PC-3 (cell line): ENCODE measurements around the gene S100A14. TPM values are rescaled to one million over a fixed set of nuclear protein-coding genes. Genes with fewer than 3 reads are reported as not detected.

Experiments
- ATAC-seq: fragments of 200-7000 bp; cut with Tn5 transposase; 2 replicates; pipeline ENCODE4 v1.9.1; 2020; ENCODE audit warnings: mild to moderate bottlenecking, moderate library complexity
- BruUV-seq: library from RNA; stranded (reverse); fragments of 400-500 nt; replicated peaks from 2 replicates; lab custom pipeline; 2021; lab: Mats Ljungman, UMichigan
- CTCF ChIA-PET: fragments of 300-600 bp; sonication (Branson Sonifier 250); formaldehyde crosslinking; loops from one replicate; lab custom pipeline; 2022; ENCODE audit warnings: antibody characterized with exemption; lab: Charles Lee
- POLR2A ChIA-PET: fragments of 300-600 bp; sonication (Branson Sonifier 250); formaldehyde crosslinking; loops from one replicate; lab custom pipeline; 2022; ENCODE audit warnings: antibody characterized with exemption; ENCODE audit not compliant: unreplicated experiment; lab: Charles Lee
- DNase-seq: peaks from one replicate; pipeline ENCODE4 v3.0.0-alpha.2; 2015
- H2AFZ ChIP-seq: fragments of 300-600 bp; sonication (generic); 2 replicates; pipeline ENCODE4 v1.6.0; 2016; ENCODE audit warnings: antibody characterized with exemption, low read length
- H3F3A ChIP-seq: fragments of 300-600 bp; sonication (generic); one replicate; pipeline ENCODE4 v1.6.0; 2017; ENCODE audit warnings: antibody characterized with exemption, low read length, control low read depth, mild to moderate bottlenecking; ENCODE audit not compliant: unreplicated experiment
- H3K27ac ChIP-seq: fragments of 300-600 bp; sonication (generic); 2 replicates; pipeline ENCODE4 v1.5.1; 2016; ENCODE audit warnings: mild to moderate bottlenecking, low read length
- H3K27me3 ChIP-seq: fragments of 300-600 bp; sonication (generic); 2 replicates; pipeline ENCODE4 v1.6.1; 2016; ENCODE audit warnings: low read length, mixed read lengths
- H3K36me3 ChIP-seq: fragments of 300-600 bp; sonication (generic); 2 replicates; pipeline ENCODE4 v1.6.1; 2016; ENCODE audit warnings: low read depth, mixed run types, low read length, mixed read lengths
- H3K4me1 ChIP-seq: fragments of 300-600 bp; sonication (generic); 2 replicates; pipeline ENCODE4 v1.5.1; 2016; ENCODE audit warnings: low read length; ENCODE audit not compliant: insufficient read depth
- H3K4me2 ChIP-seq: fragments of 300-600 bp; sonication (generic); 2 replicates; pipeline ENCODE4 v1.6.0; 2016; ENCODE audit warnings: low read length
- H3K4me3 ChIP-seq: fragments of 300-600 bp; sonication (generic); 2 replicates; pipeline ENCODE4 v1.5.1; 2016; ENCODE audit warnings: mild to moderate bottlenecking, low read length, mixed read lengths
- H3K79me2 ChIP-seq: fragments of 300-600 bp; sonication (generic); 2 replicates; pipeline ENCODE4 v1.6.1; 2017; ENCODE audit warnings: low read length, mixed read lengths
- H3K9ac ChIP-seq: fragments of 300-600 bp; sonication (generic); 2 replicates; pipeline ENCODE4 v1.6.0; 2016; ENCODE audit warnings: mild to moderate bottlenecking, low read length
- H3K9me2 ChIP-seq: fragments of 300-600 bp; sonication (generic); replicated peaks from 2 replicates; pipeline ENCODE4 v1.6.1; 2016; ENCODE audit warnings: mixed run types, low read length, mixed read lengths
- H3K9me3 ChIP-seq: fragments of 300-600 bp; sonication (generic); 2 replicates; pipeline ENCODE4 v1.6.1; 2016; ENCODE audit warnings: low read length, mixed read lengths
- H4K20me1 ChIP-seq: fragments of 300-600 bp; sonication (generic); 2 replicates; pipeline ENCODE4 v1.6.1; 2016; ENCODE audit warnings: low read length, mixed read lengths
- EZH2 ChIP-seq: fragments of 300-600 bp; sonication (generic); IDR thresholded peaks from one replicate; pipeline ENCODE4 v1.6.1; 2017; ENCODE audit warnings: antibody characterized with exemption, mild to moderate bottlenecking, low read length; ENCODE audit not compliant: unreplicated experiment
- EZH2phosphoT487 ChIP-seq: fragments of 300-600 bp; sonication (generic); IDR thresholded peaks from 2 replicates; pipeline ENCODE4 v1.6.1; 2018; ENCODE audit warnings: mild to moderate bottlenecking, antibody characterized with exemption, low read length, borderline replicate concordance
- intact Hi-C: fragments of 100-400 bp; cut with micrococcal nuclease; formaldehyde crosslinking; loops from 2 replicates; pipeline ENCODE4 v1.9.0; 2023
- total RNA-seq: library from RNA; depleted of rRNA; stranded (reverse); fragments of >200 nt; gene quantifications from 2 replicates; pipeline ENCODE4 v1.2.3, GENCODE V29; 2014
- TF ChIP-seq, protein P1 (sequence below): fragments of 300-600 bp; sonication (generic); conservative IDR thresholded peaks from 2 replicates; pipeline ENCODE4 v1.5.1; 2017; ENCODE audit warnings: antibody characterized with exemption, low read depth, mild to moderate bottlenecking, low read length

S100A14 gene
- total RNA-seq, 1 experiment from 2014 or later = 462 TPM

DNA sequence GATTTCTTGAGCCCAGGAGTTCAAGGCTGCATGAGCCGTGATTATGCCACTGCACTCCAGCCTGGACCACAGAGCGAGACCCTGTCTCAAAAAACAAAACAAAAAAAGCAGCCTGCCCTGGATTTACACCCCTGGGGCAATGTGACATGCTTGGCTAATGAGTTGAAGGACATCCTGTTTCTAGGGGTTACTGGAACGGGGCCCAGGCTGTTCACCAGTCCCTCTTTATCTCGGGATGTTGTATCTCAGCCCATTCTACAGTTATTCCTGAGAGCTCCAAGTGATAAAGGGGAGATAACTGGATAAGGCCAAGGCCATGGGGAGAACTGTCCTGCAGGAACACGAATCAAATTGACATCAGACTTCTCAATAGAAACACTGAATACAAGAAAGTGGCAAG is 28.8 kb downstream of the S100A14 start:
- intact Hi-C loops = no loop called here
- Histone ChIP-seq H3F3A (no peaks in the 10 kb centered on the region), H3K4me1 (peaks cover 10% of the 10 kb centered on the region), H4K20me1 (no peaks in the 10 kb centered on the region), H3K9ac (no peak overlapping the region), H3K79me2 (no peaks in the 10 kb centered on the region), H3K9me2 (no peaks in the 10 kb centered on the region), H3K9me3 (no peaks in the 10 kb centered on the region), H2AFZ (no peak overlapping the region), H3K4me2 (no peak overlapping the region), H3K36me3 (no peaks in the 10 kb centered on the region), H3K4me3 (no peak overlapping the region), H3K27ac (no peak overlapping the region), H3K27me3 (no peaks in the 10 kb centered on the region)
- ChIA-PET CTCF (no interaction called here), POLR2A (no interaction called here)
- DNase-seq = peak; percentile 24
- ATAC-seq = peak; percentile 53; the same call in 1 of the 2 replicates
- TF ChIP-seq, protein P1, sequence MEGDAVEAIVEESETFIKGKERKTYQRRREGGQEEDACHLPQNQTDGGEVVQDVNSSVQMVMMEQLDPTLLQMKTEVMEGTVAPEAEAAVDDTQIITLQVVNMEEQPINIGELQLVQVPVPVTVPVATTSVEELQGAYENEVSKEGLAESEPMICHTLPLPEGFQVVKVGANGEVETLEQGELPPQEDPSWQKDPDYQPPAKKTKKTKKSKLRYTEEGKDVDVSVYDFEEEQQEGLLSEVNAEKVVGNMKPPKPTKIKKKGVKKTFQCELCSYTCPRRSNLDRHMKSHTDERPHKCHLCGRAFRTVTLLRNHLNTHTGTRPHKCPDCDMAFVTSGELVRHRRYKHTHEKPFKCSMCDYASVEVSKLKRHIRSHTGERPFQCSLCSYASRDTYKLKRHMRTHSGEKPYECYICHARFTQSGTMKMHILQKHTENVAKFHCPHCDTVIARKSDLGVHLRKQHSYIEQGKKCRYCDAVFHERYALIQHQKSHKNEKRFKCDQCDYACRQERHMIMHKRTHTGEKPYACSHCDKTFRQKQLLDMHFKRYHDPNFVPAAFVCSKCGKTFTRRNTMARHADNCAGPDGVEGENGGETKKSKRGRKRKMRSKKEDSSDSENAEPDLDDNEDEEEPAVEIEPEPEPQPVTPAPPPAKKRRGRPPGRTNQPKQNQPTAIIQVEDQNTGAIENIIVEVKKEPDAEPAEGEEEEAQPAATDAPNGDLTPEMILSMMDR = no peak
- TF ChIP-seq EZH2 (no peak), EZH2phosphoT487 (no peak)
- BruUV-seq = no TSS peak

DNA sequence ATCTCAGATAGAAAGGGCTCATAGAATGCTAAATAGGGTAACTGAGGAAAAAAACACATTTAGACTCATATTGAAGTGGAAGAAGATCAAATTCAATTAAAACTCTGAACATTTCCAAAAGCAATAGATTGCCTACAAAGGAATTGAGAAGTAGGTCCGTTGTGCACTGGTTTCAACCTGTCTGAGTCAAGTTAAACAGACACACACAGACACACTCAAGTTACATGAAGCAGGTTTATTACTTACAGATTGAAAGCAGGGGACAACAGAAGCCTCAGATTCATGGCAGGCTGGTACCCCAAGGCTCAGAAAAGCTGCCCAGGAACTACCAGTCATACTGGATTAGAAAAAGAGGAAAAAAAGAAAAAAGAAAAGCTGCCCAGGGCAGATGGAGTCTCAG is 29.8 kb downstream of the S100A14 start:
- H3K9me3 ChIP-seq = no peaks in the 10 kb centered on the region
- no peak for DNase-seq
- H3K9ac ChIP-seq = no peak overlapping the region
- H3K36me3 ChIP-seq = no peaks in the 10 kb centered on the region
- H3K9me2 ChIP-seq = no peaks in the 10 kb centered on the region
- no peaks in the 10 kb centered on the region for H4K20me1 ChIP-seq
- H2AFZ ChIP-seq = no peak overlapping the region
- peak; percentile 59 for ATAC-seq
- no peak for TF ChIP-seq EZH2
- TF ChIP-seq, protein P1 = no peak
- no peak for TF ChIP-seq EZH2phosphoT487
- H3K27ac ChIP-seq = no peak overlapping the region
- no peak overlapping the region for H3K4me3 ChIP-seq
- no peaks in the 10 kb centered on the region for H3F3A ChIP-seq
- no TSS peak for BruUV-seq
- POLR2A ChIA-PET = interaction anchor here (0.6 kb wide), 1 partner anchor 18 kb away, joined by 3 read pairs; no protein-coding TSS in a partner anchor
- no peak overlapping the region for H3K4me2 ChIP-seq
- intact Hi-C loops = no loop called here
- no peaks in the 10 kb centered on the region for H3K79me2 ChIP-seq
- H3K4me1 ChIP-seq = peaks cover 10% of the 10 kb centered on the region
- CTCF ChIA-PET = no interaction called here
- no peaks in the 10 kb centered on the region for H3K27me3 ChIP-seq

DNA sequence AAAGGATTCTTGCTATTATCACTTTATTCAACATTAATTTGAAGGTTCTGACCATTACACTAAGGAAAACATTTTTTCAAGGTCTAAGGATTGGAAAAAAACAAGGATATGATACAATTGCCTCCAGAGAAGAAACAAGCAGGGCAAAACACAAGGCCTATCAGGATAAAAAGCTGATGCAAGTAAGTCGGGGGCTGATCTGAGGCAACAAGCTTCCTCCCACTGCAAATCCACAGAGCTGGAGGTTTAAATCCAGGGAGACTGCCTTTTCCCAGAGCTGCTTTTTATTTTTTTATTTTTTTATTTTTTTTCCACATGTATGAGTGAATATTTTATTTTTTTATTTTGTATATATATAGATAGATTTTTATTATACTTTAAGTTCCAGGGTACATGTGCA is 31.1 kb downstream of the S100A14 start:
- CTCF ChIA-PET = no interaction called here
- no TSS peak for BruUV-seq
- Histone ChIP-seq H4K20me1 (no peaks in the 10 kb centered on the region), H3K9me3 (no peaks in the 10 kb centered on the region), H2AFZ (no peak overlapping the region), H3F3A (no peaks in the 10 kb centered on the region), H3K9ac (no peak overlapping the region), H3K36me3 (no peaks in the 10 kb centered on the region), H3K4me2 (no peak overlapping the region), H3K27me3 (no peaks in the 10 kb centered on the region), H3K9me2 (no peaks in the 10 kb centered on the region), H3K4me1 (peaks cover 10% of the 10 kb centered on the region), H3K4me3 (no peak overlapping the region), H3K27ac (no peak overlapping the region), H3K79me2 (no peaks in the 10 kb centered on the region)
- POLR2A ChIA-PET = no interaction called here
- ATAC-seq (no peak), DNase-seq (no peak)
- no peak for TF ChIP-seq EZH2
- TF ChIP-seq EZH2phosphoT487 = no peak
- TF ChIP-seq, protein P1 = no peak
- intact Hi-C loops = no loop called here
